Measurements from ENCODE around the gene MPHOSPH6. TPM values are rescaled to one million over a fixed set of nuclear protein-coding genes. Genes with fewer than 3 reads are reported as not detected.

MPHOSPH6 gene
- total and polyA plus RNA-seq, 2 donors (not counting 3 experiments of a cell fraction or from before 2014, with no cell fraction given), result 10.9 to 32.0 TPM

DNA sequence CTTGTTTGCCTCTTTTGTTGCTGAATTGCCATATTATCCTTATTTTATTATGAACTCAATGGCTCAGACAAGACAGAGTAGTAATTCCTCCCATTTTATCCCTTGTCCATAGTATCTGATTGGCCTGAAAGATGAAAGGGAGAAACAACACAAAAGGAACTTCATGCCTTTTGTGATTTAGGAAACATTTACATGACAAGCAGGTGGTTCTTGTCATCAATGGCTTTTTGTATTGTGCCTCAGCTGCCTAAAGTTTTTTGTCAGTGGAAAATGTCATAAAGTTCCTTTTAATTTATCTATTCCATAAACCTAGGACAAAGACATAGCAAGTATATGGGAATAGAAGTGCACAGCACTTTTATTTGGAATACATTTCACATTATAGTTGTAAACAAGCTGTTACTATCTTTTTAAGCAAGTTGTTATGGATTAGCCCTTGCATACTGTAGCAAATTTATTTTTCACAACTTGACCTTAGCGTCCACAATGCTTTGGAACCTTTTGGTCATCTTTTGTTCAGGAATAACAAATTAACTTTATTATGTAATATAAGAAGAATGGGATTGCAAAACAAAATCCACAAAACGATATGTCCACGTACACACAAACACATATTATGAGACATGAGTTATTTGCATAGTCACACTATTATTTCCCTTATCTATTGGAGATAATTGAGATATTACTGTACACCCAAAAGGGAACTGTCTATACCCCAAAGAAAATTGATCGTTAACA lies 12.4 kb upstream of the MPHOSPH6 start:
- CTCF ChIA-PET, result interaction anchor here (1.3 kb wide), 2 partner anchors 13 to 48 kb away, joined by 3 to 4 read pairs; partner anchors contain the start of gene MPHOSPH6
- no peak overlapping the region for H3K4me3 ChIP-seq (replicated peaks in 1 of 3; ENCODE audit: insufficient read depth in 1 of 3, low read depth in 1 of 3, low read length in 3 of 3)
- POLR2A ChIA-PET, result no interaction called here
- no peak overlapping the region for H3K4me2 ChIP-seq (ENCODE audit: insufficient read depth, low read length)
- H3K9ac ChIP-seq (replicated peaks; ENCODE audit: extremely low read depth, insufficient read depth, low read length), result no peak overlapping the region
- no peaks in the 10 kb centered on the region for H4K20me1 ChIP-seq (replicated peaks; ENCODE audit: control insufficient read depth, extremely low read depth, insufficient read depth, low read length)
- no peak for DNase-seq (ENCODE audit: low read depth, low spot score)
- H2AFZ ChIP-seq (ENCODE audit: low read depth, low read length), result no peak overlapping the region
- no peak for TF ChIP-seq POLR2A (IDR thresholded peaks at IDR 0.05; ENCODE audit: low read depth, low read length)
- TF ChIP-seq JUN (IDR thresholded peaks at IDR 0.05; ENCODE audit: borderline replicate concordance, insufficient read depth, insufficient read length, low read depth), result no peak
- TF ChIP-seq GATA2 (IDR thresholded peaks at IDR 0.05; ENCODE audit: insufficient read depth, insufficient read length, low read depth, low read length), result no peak
- no peak for TF ChIP-seq MYC (IDR thresholded peaks at IDR 0.05; ENCODE audit: low read depth, low read length)
- TF ChIP-seq POLR2AphosphoS5 (IDR thresholded peaks at IDR 0.05; ENCODE audit: insufficient read depth, low read depth, low read length), result no peak
- TF ChIP-seq, protein P1, sequence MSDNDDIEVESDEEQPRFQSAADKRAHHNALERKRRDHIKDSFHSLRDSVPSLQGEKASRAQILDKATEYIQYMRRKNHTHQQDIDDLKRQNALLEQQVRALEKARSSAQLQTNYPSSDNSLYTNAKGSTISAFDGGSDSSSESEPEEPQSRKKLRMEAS (IDR thresholded peaks at IDR 0.05; ENCODE audit: insufficient read depth, insufficient read length), result no peak
- no peak for TF ChIP-seq FOS (IDR thresholded peaks at IDR 0.05; ENCODE audit: borderline replicate concordance, insufficient read depth, low read length)
- TF ChIP-seq EZH2 (IDR thresholded peaks at IDR 0.05; ENCODE audit: borderline replicate concordance, low read depth, low read length, severe bottlenecking), result no peak
- TF ChIP-seq, protein P2, sequence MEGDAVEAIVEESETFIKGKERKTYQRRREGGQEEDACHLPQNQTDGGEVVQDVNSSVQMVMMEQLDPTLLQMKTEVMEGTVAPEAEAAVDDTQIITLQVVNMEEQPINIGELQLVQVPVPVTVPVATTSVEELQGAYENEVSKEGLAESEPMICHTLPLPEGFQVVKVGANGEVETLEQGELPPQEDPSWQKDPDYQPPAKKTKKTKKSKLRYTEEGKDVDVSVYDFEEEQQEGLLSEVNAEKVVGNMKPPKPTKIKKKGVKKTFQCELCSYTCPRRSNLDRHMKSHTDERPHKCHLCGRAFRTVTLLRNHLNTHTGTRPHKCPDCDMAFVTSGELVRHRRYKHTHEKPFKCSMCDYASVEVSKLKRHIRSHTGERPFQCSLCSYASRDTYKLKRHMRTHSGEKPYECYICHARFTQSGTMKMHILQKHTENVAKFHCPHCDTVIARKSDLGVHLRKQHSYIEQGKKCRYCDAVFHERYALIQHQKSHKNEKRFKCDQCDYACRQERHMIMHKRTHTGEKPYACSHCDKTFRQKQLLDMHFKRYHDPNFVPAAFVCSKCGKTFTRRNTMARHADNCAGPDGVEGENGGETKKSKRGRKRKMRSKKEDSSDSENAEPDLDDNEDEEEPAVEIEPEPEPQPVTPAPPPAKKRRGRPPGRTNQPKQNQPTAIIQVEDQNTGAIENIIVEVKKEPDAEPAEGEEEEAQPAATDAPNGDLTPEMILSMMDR (IDR thresholded peaks at IDR 0.05; ENCODE audit: extremely low read depth in 1 of 2, insufficient read depth in 1 of 2, low read depth in 1 of 2, low read length in 2 of 2), result no peak
- H3K9me3 ChIP-seq (replicated peaks; ENCODE audit: control insufficient read depth, insufficient read depth, low read length), result no peaks in the 10 kb centered on the region
- no peak for FAIRE-seq
- H3K9me1 ChIP-seq (replicated peaks; ENCODE audit: control insufficient read depth, extremely low read depth, insufficient read depth, low read length), result no peaks in the 10 kb centered on the region
- BruUV-seq (replicated peaks), result no TSS peak
- no peak overlapping the region for H3K27ac ChIP-seq (ENCODE audit: insufficient read depth, low read depth, low read length)
- H3K4me1 ChIP-seq (ENCODE audit: control insufficient read depth, extremely low read depth, insufficient read depth, low read length), result no peaks in the 10 kb centered on the region
- dilution Hi-C loops (cut with MboI; ENCODE audit: extremely low pct_ligation_motif_present, low sequenced_read_pairs) (no loop called here), intact Hi-C loops (cut with micrococcal nuclease) (no loop called here)
- no peaks in the 10 kb centered on the region for H3K79me2 ChIP-seq (ENCODE audit: control insufficient read depth, insufficient read depth, low read length)
- H3K27me3 ChIP-seq (ENCODE audit: control insufficient read depth in 2 of 2, insufficient read depth in 2 of 2, low read length in 2 of 2), result peaks cover 0 to 8% of the 10 kb centered on the region in 2 experiments
- no peaks in the 10 kb centered on the region for H3K36me3 ChIP-seq (ENCODE audit: control insufficient read depth in 2 of 2, extremely low read depth in 1 of 2, insufficient read depth in 2 of 2, low read length in 2 of 2)

All from endothelial cell of umbilical vein (primary cell).